ENCODE results near the gene TNIK. TPM values are rescaled to one million over a fixed set of nuclear protein-coding genes. Genes with fewer than 3 reads are reported as not detected.

The TNIK gene
- polyA plus RNA-seq, 1 of the 3 experiments (the other 2 are of a cell fraction), result 19.4 TPM

- H3K27me3 ChIP-seq (ENCODE audit: insufficient read depth), result no peaks in the 10 kb centered on the region
- H2AFZ ChIP-seq (ENCODE audit: low read depth), result no peak overlapping the region
- H3K4me1 ChIP-seq (ENCODE audit: control insufficient read depth in 1 of 2, insufficient read depth in 2 of 2, low read depth in 1 of 2, low read length in 1 of 2), result peaks cover 0 to 4% of the 10 kb centered on the region in 2 experiments; a peak in 2 of 4 replicates
- no peak overlapping the region for H3K4me3 ChIP-seq (ENCODE audit: low read depth in 2 of 2, low read length in 1 of 2)
- H3K9me2 ChIP-seq, result no peaks in the 10 kb centered on the region
- H3K36me3 ChIP-seq (replicated peaks in 1 of 2; ENCODE audit: control insufficient read depth in 1 of 2, insufficient read depth in 2 of 2, low read length in 1 of 2), result peaks cover 0 to 15% of the 10 kb centered on the region in 2 experiments
- ChIA-PET CTCF (no interaction called here), POLR2A (no interaction called here)
- peaks cover 7% of the 10 kb centered on the region for H3F3A ChIP-seq (replicated peaks; ENCODE audit: insufficient read depth)
- no peak for TF ChIP-seq SMC3 (IDR thresholded peaks at IDR 0.05; ENCODE audit: low read depth, low read length)
- TF ChIP-seq CTCF (IDR thresholded peaks at IDR 0.05), result no peak
- TF ChIP-seq IRF3 (IDR thresholded peaks at IDR 0.05; ENCODE audit: low read depth, low read length), result no peak
- H3K27ac ChIP-seq (ENCODE audit: low read depth in 2 of 2, low read length in 1 of 2), result no peak overlapping the region
- H3K9me3 ChIP-seq, result no peaks in the 10 kb centered on the region; the same call in 1 of the 2 replicates
- no peak overlapping the region for H3K4me2 ChIP-seq
- no peaks in the 10 kb centered on the region for H4K20me1 ChIP-seq (ENCODE audit: insufficient read depth)
- no peak overlapping the region for H3K9ac ChIP-seq
- peaks cover 81% of the 10 kb centered on the region for H3K79me2 ChIP-seq (ENCODE audit: insufficient read depth)
- no peak for DNase-seq
Observed at GRCh38 chr3:171391432-171391831, 68.8 kb downstream of the TNIK start.

GRCh38 chr3:171390051-171390941 lies 69.9 kb downstream of the TNIK start:
- POLR2A ChIA-PET, result no interaction called here
- TF ChIP-seq GABPA (IDR thresholded peaks at IDR 0.05; ENCODE audit: low read depth) (no peak), MAX (IDR thresholded peaks at IDR 0.05; ENCODE audit: low read depth) (no peak), FOXM1 (IDR thresholded peaks at IDR 0.05; ENCODE audit: low read depth) (no peak), CTCF (IDR thresholded peaks at IDR 0.05) (no peak), ZBTB33 (IDR thresholded peaks at IDR 0.05; ENCODE audit: borderline replicate concordance, low read depth) (no peak), MEF2A (IDR thresholded peaks at IDR 0.05; ENCODE audit: borderline replicate concordance, low read depth) (no peak), USF2 (IDR thresholded peaks at IDR 0.05; ENCODE audit: borderline replicate concordance, low read depth, low read length) (no peak), TCF12 (IDR thresholded peaks at IDR 0.05) (no peak), ELF1 (IDR thresholded peaks at IDR 0.05) (no peak), TEAD4 (IDR thresholded peaks at IDR 0.05; ENCODE audit: borderline replicate concordance, insufficient read depth) (no peak), IRF3 (IDR thresholded peaks at IDR 0.05; ENCODE audit: low read depth, low read length) (no peak), EP300 (IDR thresholded peaks at IDR 0.05; ENCODE audit: borderline replicate concordance in 1 of 2, low read depth in 1 of 2, low read length in 1 of 2) (no peak), RXRA (IDR thresholded peaks at IDR 0.05; ENCODE audit: borderline replicate concordance, low read depth) (no peak)

More at GRCh38 chr3:171390051-171390941, 69.9 kb downstream of the TNIK start:
- peaks cover 1 to 4% of the 10 kb centered on the region in 2 experiments; a peak in 3 of 4 replicates for H3K4me1 ChIP-seq (ENCODE audit: control insufficient read depth in 1 of 2, insufficient read depth in 2 of 2, low read depth in 1 of 2, low read length in 1 of 2)
- H3K27ac ChIP-seq (ENCODE audit: low read depth in 2 of 2, low read length in 1 of 2), result no peak overlapping the region
- H3K9ac ChIP-seq, result no peak overlapping the region
- no peaks in the 10 kb centered on the region; the same call in 1 of the 2 replicates for H3K9me3 ChIP-seq
- no peak overlapping the region for H3K4me2 ChIP-seq
- no peaks in the 10 kb centered on the region for H3K9me2 ChIP-seq
- H4K20me1 ChIP-seq (ENCODE audit: insufficient read depth), result no peaks in the 10 kb centered on the region
- peaks cover 8% of the 10 kb centered on the region for H3F3A ChIP-seq (replicated peaks; ENCODE audit: insufficient read depth)
- H2AFZ ChIP-seq (ENCODE audit: low read depth), result no peak overlapping the region
- DNase-seq, result no peak
- H3K79me2 ChIP-seq (ENCODE audit: insufficient read depth), result peaks cover 88% of the 10 kb centered on the region
- H3K36me3 ChIP-seq (replicated peaks in 1 of 2; ENCODE audit: control insufficient read depth in 1 of 2, insufficient read depth in 2 of 2, low read length in 1 of 2), result peaks cover 0 to 15% of the 10 kb centered on the region in 2 experiments
- 96% methylated on average over 9 of the region's 9 CpGs for WGBS (ENCODE audit: low lambda C conversion rate)
- CTCF ChIA-PET, result no interaction called here
- no peaks in the 10 kb centered on the region for H3K27me3 ChIP-seq (ENCODE audit: insufficient read depth)
- no peak overlapping the region for H3K4me3 ChIP-seq (ENCODE audit: low read depth in 2 of 2, low read length in 1 of 2)
